HG03521 (cell line): ENCODE results near the gene CFAP73.

Experiments
- ATAC-seq: cut with Tn5 transposase; IDR thresholded peaks from one replicate; pipeline ENCODE4 v1.9.1; 2021; ENCODE audit warnings: mild to moderate bottlenecking, moderate library complexity; ENCODE audit not compliant: unreplicated experiment

Gene CFAP73

DNA sequence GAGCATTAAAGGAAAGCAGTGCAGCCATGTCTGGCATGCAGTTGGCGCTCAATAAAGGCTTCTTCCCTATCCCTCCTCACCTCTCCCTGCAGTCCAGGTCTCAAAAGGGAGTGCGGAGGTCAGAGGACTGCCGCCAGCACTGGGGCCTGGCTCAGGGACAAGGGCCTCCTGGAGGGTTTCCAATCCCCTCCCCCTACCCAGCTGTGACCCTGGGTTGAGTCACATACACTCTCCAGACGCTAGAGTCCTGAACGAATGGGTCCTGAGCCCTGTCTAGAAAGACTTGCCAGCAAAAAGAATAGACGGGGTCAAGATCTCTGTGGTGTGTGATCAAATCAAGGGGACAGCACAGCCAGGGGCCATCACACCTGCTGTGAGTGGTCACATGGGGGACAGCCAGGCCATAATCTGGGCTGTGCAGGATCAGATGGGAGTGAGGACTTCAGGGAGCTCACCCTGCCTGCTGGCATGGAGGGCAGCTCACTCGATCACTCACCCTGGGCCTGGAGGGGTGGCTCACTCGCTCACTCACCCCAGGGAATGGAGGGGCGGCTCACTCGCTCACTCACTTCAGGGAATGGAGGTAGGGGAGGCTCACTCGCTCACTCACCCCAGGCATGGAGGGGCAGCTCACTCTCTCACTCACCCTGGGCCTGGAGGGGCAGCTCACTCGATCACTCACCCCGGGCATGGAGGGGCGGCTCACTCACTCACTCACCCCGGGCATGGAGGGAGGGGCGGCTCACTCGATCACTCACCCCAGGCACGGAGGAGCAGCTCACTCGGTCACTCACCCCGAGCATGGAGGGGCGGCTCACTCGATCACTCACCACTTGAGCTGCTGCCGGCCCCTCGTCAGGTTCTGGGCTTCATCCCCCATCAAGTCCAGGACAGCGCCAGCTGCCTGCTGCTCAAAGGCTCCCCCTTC is 12.8 kb downstream of the CFAP73 start:
- ATAC-seq = no peak

DNA sequence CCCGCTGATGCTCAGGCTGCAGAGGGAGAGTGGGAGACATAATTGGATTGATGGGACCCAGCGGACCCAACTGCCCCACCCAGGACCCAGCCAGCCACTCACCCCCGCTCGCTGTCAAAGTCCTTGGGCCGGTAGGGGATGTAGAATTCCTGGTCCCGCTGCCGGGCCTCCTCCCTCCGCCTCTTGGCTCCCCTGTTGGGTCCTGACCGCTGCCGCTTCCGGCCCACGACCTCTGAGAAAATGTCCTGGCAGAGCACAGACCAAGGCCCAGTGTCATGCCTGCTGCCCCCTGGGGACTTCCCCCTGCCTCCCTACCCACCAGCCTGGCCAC is 13.5 kb downstream of the CFAP73 start:
- no peak for ATAC-seq

DNA sequence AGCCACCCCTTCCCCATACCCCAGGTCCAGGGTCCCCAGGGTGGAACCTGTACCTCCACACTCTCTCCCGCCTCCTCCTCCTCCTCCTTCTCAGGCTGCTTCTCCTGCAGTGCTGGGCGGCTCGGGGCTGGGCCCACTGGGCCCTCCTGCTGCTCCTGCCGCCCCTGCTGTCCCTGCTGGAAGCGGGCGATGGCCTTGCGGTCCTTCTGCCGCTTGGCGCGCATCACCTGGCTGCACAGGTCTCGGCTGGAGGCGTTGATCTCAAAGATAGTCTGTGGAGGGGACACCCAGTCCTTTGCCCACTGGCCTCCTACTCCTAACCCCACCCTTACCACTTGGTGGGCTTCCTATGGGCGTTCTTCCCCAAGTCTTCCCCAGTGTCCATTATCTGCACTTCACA is 14.5 kb downstream of the CFAP73 start:
- ATAC-seq = no peak

DNA sequence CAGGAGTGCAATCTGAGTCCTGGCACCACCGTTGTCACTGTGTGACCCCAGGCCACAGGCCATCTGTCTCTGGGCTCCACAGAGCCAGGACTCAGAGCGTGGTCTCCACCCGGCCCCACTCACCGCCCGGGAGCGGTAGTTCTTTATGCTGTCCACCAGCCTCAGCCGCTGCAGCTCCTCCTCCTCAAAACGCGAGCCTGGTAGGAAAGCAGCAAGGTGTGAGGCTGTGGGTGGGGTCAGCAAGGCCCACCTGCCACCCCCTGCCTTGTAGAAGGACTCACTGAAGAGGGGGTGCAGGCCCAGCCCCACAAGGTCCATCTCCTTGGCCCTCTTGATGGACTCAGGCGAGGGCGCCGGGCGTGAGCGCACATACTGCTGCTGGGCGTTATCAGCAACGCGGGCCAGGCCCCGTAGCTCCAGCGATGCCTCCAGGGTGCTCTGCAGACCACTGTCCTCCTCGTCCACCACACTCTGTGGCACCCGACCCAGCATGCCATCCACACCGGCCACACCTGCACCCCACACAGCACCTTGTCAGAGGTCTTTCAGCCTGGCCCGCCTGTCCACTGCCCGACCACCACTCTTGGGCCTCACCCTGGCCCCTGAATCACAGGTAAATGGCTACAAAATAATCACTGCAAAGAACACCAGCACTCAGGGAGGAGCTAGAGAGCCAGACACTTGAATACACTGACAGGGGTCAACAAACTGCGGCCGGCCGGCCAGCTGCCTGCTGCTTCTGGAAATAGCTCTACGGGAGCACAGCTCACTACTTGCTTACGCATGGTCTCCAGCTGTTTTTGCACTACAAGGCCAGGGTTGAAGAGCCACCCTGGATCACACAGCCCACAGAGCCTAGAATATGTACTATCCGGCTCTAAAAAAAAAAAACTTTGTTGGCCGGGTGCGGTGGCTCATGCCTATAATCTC is 16.3 kb downstream of the CFAP73 start:
- no peak for ATAC-seq

DNA sequence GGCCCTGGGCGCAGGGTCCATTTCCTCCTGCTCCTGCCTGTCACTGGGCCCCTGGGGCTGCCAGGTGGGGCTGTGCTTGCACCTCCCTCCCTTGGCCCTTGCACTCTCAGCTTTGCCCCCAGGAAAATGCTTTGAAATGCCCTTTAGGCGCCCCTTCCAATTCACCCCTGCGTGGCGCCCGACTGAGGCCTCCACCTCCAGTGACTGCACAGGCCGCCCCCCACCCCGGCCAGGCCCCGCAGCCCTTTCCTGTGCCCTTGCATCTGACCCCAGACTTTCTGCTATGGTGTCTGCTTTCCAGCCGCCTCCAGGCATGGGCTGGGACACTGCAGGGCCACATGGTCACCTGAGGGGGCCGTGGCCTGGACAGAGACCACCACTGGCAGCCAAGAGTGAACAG is 18.3 kb downstream of the CFAP73 start:
- no peak for ATAC-seq

DNA sequence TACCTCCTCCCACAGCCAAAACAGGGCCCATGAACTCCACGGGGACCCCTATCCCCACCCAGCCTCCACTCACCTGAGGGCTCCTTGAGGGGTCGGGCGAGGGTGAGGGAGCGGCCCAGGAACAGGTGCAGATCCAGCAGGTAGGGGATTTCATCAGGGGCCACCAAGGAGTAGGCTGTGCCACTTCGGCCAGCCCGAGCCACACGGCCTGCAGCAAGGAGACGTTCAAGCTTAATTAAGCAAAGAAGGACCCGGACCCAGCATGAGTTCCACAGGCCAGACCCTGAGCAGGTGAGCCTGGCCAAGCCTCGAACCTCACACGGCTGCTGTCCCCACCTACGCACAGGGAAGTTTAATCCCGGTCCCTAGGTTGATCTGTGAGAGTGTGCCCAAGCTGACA is 20.2 kb downstream of the CFAP73 start:
- no peak for ATAC-seq

DNA sequence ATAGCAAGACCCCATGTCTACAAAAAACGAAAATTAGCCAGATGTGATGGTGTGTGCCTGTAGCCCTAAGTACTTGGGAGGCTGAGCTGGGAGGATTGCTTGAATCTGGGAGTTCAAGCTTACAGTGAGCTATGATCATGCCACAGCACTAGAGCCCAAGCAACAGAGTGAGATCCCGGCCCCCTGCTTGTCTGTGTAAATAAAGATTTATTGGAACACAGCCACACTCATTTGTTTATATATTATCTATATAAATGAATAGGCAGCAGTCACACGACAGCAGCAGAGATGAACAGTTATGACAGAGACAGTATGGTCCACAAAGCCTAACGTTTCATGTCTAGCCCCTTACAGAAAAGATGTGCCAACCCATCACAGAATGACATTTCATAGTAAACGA is 20.9 kb downstream of the CFAP73 start:
- ATAC-seq = no peak

DNA sequence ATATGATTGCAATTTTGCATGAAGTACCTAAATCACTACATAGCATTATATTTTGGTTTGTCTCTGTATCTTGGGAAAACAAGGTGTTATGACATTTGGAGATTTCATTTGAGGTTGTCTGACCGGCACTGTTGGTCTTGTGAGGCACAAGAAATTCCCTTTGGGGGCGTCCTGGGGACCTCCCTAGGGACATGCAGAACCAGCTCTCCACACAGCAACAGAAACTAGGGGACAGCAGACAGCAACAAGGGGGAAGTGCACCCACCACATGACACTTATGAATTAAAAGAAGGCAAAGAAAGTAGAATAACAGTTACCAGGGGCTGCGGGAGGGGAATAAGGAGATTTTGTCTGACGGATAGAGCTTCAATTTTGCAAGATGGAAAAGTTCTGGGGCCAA is 21.4 kb downstream of the CFAP73 start:
- ATAC-seq = no peak

DNA sequence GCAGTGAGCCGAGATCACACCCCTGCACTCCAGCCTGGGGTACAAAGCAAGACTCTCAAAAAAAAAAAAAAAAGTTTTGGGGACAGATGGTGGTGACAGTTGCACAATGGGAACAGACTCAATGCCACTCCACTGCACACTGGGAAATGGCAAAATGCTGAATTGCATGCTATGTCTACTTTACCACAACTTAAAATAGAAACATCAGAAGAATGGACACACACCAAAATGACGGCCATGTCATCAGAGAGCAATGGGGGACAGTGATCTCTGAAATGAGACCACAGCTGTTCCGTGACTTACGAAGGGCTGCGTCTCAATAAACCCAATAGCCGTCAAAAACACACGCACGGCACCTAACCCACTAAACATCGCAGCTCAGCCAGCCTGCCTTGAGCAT is 22.0 kb downstream of the CFAP73 start:
- ATAC-seq = no peak

DNA sequence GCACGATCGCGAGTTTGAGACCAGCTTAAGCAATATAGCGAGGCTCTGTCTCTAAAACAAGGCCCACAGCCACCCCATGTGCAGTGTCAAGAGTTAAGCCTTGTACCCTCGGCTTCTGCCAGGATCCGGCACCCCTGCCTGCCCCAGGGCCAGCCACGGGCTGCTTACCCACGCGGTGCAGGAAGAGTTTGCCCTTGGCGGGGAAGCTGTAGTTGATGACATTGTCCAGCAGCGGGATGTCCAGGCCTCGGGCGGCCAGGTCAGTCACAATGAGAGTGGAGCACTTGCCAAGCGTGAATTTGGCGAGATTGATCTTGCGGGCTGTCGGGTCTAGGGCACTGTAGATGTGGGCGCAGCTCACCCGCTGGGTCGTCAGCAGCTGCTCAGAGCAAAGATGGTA is 22.7 kb downstream of the CFAP73 start:
- ATAC-seq = no peak

DNA sequence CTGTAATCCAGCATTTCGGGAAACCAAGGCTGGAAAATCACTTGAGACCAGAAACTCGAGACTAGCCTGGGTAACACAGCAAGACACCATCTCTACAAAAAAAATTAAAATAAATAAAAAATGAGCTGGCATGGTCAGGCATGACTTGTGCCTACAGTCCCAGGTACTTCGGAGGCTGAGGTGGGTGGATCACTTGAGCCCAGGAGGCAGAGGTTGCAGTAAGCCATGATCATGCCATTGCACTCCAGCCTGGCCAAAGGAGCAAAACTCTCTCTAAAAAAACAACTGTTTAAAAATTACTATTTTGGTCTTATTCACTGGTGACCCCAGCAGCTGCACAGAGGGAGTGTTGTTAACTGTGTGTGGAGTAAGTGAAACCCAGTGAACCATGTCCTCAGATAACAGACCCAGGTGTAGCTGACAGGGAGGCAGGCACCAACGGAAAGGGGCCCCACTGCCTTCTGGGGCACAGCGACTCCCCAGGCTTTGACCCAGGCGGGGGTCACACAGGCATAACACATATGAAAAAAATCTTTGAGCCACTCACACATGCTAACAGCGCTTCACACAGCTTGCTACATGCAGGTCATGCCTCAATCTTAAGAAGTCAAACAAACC is 23.7 kb downstream of the CFAP73 start:
- ATAC-seq = no peak

DNA sequence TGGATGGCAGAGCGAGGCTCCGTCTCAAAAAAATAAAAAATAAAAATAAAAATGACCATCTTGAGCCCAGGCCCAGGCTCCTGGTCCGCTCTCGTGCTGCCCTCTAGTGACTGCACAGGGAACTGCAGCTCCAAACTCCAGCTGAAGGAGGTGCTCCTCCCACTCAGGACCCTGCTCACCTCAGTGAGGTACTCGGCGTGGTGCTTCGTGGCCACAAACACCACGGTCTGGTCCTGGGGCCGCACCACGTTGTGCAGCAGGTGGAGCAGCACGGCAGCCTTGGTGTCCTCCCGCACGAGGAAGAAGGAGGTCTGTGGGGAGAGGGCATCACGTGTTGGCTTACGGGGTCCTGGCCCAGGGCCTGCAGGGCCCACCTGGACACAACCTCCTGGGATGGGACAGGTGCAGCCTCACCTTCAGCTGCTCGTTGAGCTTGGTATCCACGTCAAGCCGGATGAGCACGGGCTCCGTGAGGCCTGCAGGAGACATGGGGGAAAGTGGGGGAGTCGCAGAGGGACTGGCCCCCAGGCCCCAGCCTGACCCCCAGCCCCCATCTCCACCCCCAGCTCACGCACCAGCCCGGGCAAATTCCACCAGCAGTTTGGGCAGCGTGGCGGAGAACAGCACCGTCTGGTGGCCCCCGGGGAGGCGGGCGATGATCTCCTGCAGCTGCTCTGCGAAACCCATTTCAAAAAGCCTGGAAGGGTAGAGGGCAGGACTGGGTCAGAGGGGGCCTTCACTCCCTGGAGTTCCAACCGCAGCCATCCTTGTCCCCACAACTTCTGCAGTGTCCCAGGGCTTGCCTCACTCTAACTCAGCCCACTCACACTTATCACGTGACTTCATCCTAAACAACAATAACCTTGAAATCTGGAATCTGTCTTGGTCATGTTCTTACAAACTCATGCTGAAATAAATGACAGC is 25.2 kb downstream of the CFAP73 start:
- ATAC-seq = no peak

DNA sequence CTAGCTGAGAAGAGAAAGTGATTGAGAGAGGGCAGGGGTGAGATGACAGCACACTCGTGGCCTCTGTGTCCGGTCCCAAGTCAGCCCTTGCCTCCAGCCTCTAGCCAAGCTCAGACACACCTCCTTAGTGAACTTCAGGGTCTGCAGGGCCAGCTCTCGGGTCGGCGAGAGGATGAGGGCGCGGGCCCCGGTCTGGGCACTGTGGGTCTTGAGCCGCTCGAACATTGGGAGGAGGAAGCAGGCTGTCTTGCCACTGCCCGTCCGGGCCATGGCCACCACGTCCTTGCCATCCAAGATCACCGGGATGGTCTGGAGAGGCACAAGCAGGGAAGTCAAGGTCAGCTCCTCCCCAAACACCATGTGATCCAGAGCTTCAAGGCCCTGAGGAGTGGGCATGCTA is 29.5 kb downstream of the CFAP73 start:
- ATAC-seq = no peak

DNA sequence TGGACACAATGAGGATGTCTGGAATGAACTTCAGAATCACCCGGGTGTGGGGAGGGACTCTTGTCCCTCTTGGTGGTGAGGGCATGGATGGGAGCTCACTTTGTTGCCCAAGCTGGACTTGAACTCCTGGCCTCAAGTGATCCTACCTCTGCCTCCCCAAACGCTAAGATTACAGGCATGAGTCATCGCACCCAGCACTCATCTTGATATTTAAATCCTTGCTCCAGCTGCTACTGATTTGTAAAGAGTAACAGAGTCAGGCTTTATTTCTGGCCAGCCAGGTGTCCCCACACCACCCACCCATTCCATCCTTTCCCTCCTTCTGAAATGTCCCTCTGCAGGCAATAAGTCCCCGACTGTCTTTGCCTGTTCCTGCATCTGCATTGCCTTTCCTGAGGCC is 30.8 kb downstream of the CFAP73 start:
- ATAC-seq = no peak

DNA sequence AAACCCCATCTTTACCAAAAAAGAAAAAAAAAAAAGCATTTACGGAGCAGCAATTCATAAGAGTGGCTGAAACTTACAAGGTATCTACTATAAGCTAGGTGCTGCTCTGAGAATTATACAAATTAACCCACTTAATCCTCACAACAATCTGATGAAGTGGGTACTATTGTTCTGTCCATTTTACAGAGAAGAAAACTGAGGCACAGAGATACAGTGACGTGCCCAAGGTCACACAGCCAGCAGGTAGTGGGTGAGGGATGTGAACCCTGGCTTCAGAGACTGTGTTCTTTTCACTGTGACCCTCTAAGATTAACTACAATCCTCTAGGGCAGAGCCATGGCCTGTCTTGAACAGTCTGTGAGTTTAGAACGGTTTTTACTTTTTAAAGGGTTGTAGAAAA is 32.5 kb downstream of the CFAP73 start:
- ATAC-seq = no peak

DNA sequence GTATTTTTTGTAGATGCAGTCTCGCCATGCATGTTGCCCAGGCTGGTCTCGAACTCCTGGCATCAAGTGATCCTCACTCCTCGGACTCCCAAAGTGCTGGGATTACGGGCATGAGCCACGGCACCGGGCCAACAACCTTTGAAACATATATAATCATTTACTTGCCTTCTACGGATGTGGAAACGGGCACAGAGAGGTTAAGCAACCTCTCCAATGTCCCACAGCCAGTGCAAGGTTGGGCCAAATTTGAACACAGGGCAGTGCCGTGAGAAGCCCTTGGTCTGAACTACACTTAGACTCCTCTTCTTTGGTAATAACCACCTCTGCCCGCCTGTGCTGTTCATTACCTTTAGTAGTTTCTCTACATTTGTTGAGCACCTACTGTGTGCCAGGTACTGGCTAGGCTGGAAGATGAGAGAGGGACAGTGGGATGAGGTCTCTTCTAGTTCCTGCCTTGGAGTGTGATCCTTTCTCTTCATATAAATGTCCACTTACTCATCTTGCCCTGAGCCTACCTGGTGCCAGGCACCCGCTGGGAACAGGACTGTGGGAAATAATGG is 33.6 kb downstream of the CFAP73 start:
- no peak for ATAC-seq

DNA sequence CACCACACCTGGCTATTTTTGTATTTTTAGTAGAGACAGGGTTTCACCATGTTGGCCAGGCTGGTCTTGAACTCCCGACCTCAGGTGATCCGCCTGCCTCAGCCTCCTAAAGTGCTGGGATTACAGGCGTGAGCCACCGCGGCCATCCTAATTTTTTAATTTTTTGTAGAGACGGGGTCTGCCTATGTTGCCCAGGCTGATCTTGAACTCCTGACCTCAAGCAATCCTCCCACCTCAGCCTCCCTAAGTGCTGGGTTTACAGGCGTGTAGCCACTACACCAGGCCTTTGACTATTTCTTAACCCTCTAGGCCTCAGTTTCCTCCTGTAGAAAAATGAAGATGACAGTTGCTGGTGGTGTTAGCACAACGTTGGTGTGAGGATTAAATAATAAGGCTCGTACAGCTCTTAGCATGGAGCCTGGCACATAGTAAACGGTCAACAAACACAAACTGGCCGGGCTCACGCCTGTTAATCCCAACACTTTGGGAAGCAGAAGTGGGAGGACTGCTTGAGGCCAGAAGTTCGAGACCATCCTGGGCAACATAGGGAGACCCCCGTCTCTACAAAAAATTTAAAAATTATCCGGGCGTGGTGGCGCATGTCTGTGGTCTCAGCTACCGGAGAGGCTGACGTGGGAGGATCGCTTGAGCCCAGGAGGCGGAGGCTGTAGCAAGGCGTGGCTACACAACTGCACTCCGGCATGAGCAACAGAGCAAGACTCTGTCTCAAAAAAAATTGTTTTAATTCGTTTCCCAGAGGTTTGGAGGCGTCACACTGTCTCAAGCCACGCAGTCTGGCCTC is 34.8 kb downstream of the CFAP73 start:
- ATAC-seq = peak; percentile 44

DNA sequence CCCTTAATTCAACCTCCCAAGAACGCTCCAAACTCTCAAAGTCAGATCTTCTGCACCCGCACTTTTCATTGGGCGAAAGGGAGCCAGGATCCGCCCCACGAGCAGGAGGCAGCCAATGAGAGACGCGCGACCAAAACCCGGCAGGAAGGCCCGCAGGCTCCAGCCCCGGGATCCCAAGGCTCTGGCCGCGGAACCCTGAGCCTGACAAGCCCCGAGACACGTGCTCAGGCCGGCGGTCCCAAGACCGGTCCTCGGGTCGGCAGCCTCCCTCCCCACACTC is 35.3 kb downstream of the CFAP73 start:
- peak; percentile 75 for ATAC-seq

DNA sequence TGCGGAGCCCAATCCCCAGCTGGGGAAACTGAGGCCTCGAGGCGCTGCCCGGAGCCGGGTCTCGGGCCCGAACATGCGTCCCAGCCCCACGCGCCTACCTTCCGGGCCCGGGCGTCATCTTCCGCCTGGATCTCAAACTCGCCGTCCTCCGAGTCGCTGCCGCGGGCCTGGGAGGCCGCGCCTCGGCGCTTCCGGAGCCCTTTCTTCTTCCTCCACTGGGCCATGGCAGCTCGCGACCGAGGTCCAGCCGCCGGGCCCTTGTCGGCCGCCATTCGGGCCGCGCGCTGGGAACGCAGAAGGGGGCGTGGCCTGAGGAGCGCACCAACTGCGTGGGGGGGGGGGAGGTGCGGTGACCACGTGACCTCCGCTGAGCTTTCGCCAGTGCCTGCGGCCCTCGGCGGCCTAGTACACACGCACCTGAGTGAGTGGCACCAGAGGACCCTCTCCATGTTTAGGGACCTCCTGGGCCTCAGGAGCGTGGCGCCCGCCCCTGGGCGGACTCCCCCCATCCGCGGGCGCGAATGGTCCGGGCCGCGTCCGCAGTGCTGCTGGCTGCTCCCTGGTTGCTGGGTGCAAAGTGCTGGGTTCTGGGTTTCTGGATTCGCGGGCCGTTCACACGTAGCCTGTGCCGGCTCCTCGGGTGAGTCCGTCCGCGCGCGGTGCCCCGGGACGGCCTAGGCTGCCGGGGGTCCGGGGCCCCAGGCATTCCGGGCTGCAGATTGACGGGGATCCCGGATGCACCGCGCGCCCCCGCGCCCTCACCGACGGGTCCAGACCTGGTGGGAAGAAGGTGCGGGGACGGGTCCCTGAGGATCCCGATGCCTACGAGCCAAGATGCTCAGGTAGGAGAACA is 35.9 kb downstream of the CFAP73 start, which contains the start of the genes DDX54 and RITA1:
TSS of gene DDX54 (minus strand) at position 299 of the 853 bp plus-strand sequence. CDS start at position 272, 27 bp downstream.
TSS of gene RITA1 (plus strand) at position 542 of the 853 bp plus-strand sequence. CDS start 1,026 bp downstream, outside the sequence.
- ATAC-seq = peak; percentile 40
